HepG2 (cell line): ENCODE results near the gene HNRNPUL2. TPM values are rescaled to one million over a fixed set of nuclear protein-coding genes. Genes with fewer than 3 reads are reported as not detected.

Experiments
- CCAR2 ChIP-seq: fragments of 200-400 bp; formaldehyde crosslinking; optimal IDR thresholded peaks from 2 replicates; pipeline ENCODE3; 2018; ENCODE audit warnings: low read depth, mild to moderate bottlenecking, low read length, moderate library complexity
- DR1 ChIP-seq: sonication (generic); formaldehyde crosslinking; IDR thresholded peaks from 2 replicates; pipeline ENCODE4 v1.8.0; 2021; ENCODE audit warnings: mild to moderate bottlenecking, missing genetic modification reagents, inconsistent platforms
- FIP1L1 ChIP-seq: fragments of 200-400 bp; formaldehyde crosslinking; IDR thresholded peaks from 2 replicates; pipeline ENCODE4 v1.6.1; 2018; ENCODE audit warnings: low read depth, mild to moderate bottlenecking, low read length, moderate library complexity, borderline replicate concordance; ENCODE audit not compliant: insufficient read depth
- GFI1 ChIP-seq: sonication (generic); formaldehyde crosslinking; IDR thresholded peaks from 2 replicates; pipeline ENCODE4 v1.5.0; 2020; ENCODE audit warnings: missing genetic modification reagents, mild to moderate bottlenecking, borderline replicate concordance
- GTF2F1 ChIP-seq: fragments of 150-350 bp; IDR thresholded peaks from 2 replicates; pipeline ENCODE4 v1.6.1; 2014; ENCODE audit warnings: low read length
- KDM3A ChIP-seq: IDR thresholded peaks from 2 replicates; pipeline ENCODE4 v1.6.1; 2018; ENCODE audit warnings: low read depth, missing compliant biosample characterization
- MAFG ChIP-seq: sonication (generic); formaldehyde crosslinking; IDR thresholded peaks from 2 replicates; pipeline ENCODE4 v1.5.1; 2020; ENCODE audit warnings: mild to moderate bottlenecking, missing genetic modification reagents
- MXD1 ChIP-seq: sonication (generic); formaldehyde crosslinking; IDR thresholded peaks from 2 replicates; pipeline ENCODE4 v1.4.0; 2020; ENCODE audit warnings: mild to moderate bottlenecking, missing genetic modification reagents
- NFYB ChIP-seq: sonication (generic); formaldehyde crosslinking; IDR thresholded peaks from 2 replicates; pipeline ENCODE4 v1.4.0; 2020; ENCODE audit warnings: missing genetic modification reagents
- PAF1 ChIP-seq: IDR thresholded peaks from 2 replicates; pipeline ENCODE4 v1.6.1; 2016; ENCODE audit warnings: missing genetic modification reagents, missing compliant biosample characterization
- RBFOX2 ChIP-seq: fragments of 200-400 bp; formaldehyde crosslinking; IDR thresholded peaks from 2 replicates; pipeline ENCODE4 v1.6.1; 2017; ENCODE audit warnings: low read depth, mild to moderate bottlenecking, low read length
- SCMH1 ChIP-seq: sonication (generic); formaldehyde crosslinking; IDR thresholded peaks from 2 replicates; pipeline ENCODE4 v1.9.0; 2021; ENCODE audit warnings: missing genetic modification reagents, mild to moderate bottlenecking, borderline replicate concordance
- SRY ChIP-seq: sonication (generic); formaldehyde crosslinking; IDR thresholded peaks from 2 replicates; pipeline ENCODE4 v1.8.0; 2022; ENCODE audit warnings: mild to moderate bottlenecking, missing genetic modification reagents
- ZBTB43 ChIP-seq: sonication (generic); formaldehyde crosslinking; conservative IDR thresholded peaks from 2 replicates; pipeline ENCODE4 v1.4.0; 2020; ENCODE audit warnings: missing genetic modification reagents
- ZFP90 ChIP-seq: sonication (generic); formaldehyde crosslinking; IDR thresholded peaks from 2 replicates; pipeline ENCODE4 v1.8.0; 2022; ENCODE audit warnings: missing genetic modification reagents, mild to moderate bottlenecking, inconsistent platforms, borderline replicate concordance
- ZNF136 ChIP-seq: sonication (generic); formaldehyde crosslinking; IDR thresholded peaks from 2 replicates; pipeline ENCODE4 v1.8.1; 2022; ENCODE audit warnings: low read depth, mild to moderate bottlenecking, moderate library complexity, missing genetic modification reagents
- ZNF207 ChIP-seq: fragments of 450-650 bp; IDR thresholded peaks from 2 replicates; pipeline ENCODE4 v1.6.1; 2016; ENCODE audit warnings: antibody characterized with exemption, borderline replicate concordance
- ZNF256 ChIP-seq: sonication (generic); formaldehyde crosslinking; conservative IDR thresholded peaks from 2 replicates; pipeline ENCODE4 v1.4.0; 2020; ENCODE audit warnings: missing genetic modification reagents
- ZNF260 ChIP-seq: sonication (generic); formaldehyde crosslinking; IDR thresholded peaks from 2 replicates; pipeline ENCODE4 v1.4.0; 2020; ENCODE audit warnings: missing genetic modification reagents, low read depth, mild to moderate bottlenecking, borderline replicate concordance
- ZNF496 ChIP-seq: sonication (generic); formaldehyde crosslinking; IDR thresholded peaks from 2 replicates; pipeline ENCODE4 v1.8.1; 2023; ENCODE audit warnings: mild to moderate bottlenecking, moderate library complexity, missing genetic modification reagents; ENCODE audit not compliant: insufficient replicate concordance
- ZNF552 ChIP-seq: sonication (generic); formaldehyde crosslinking; IDR thresholded peaks from 2 replicates; pipeline ENCODE4 v1.9.0; 2022; ENCODE audit warnings: missing genetic modification reagents, mild to moderate bottlenecking, borderline replicate concordance
- ZNF619 ChIP-seq: sonication (generic); formaldehyde crosslinking; IDR thresholded peaks from 2 replicates; pipeline ENCODE4 v1.4.0; 2020; ENCODE audit warnings: mild to moderate bottlenecking, missing genetic modification reagents
- ZNF660 ChIP-seq: sonication (generic); formaldehyde crosslinking; IDR thresholded peaks from 2 replicates; pipeline ENCODE4 v1.5.1; 2020; ENCODE audit warnings: mild to moderate bottlenecking, low read depth, missing genetic modification reagents, borderline replicate concordance
- ZNF740 ChIP-seq: sonication (generic); formaldehyde crosslinking; IDR thresholded peaks from 2 replicates; pipeline ENCODE4 v1.4.0; 2020; ENCODE audit warnings: missing genetic modification reagents
- ZZZ3 ChIP-seq: sonication (generic); formaldehyde crosslinking; IDR thresholded peaks from 2 replicates; pipeline ENCODE4 v1.4.0; 2020; ENCODE audit warnings: missing genetic modification reagents, mild to moderate bottlenecking, borderline replicate concordance
- polyA plus RNA-seq, 8 experiments: library from polyadenylated mRNA; depleted of rRNA in 3 of 8; stranded (reverse) in 7 of 8; unstranded in 1 of 8; fragments of >200 nt; fragmentation: Illumina TruSeq in 4 of 8; extraction: Trizol in 4 of 8; gene quantifications; 2 replicates each; pipeline versions ENCODE4 v1.2.1 to v1.2.3, GENCODE V29; 2011 to 2016; ENCODE audit warnings: low read depth in 4 of 8, missing spikeins in 1 of 8, mixed read lengths in 1 of 8; ENCODE audit not compliant: insufficient read depth in 1 of 8
- total RNA-seq, 5 experiments: library from RNA; depleted of rRNA; stranded (reverse); fragments of >200 nt; fragmentation: Illumina TruSeq; extraction: Trizol; gene quantifications; 2 replicates each; pipeline ENCODE4 v1.2.3, GENCODE V29; 2016; ENCODE audit warnings: low read depth in 1 of 5
- TF ChIP-seq, protein P1 (sequence below): sonication (generic); formaldehyde crosslinking; IDR thresholded peaks from 2 replicates; pipeline ENCODE4 v1.4.0; 2020; ENCODE audit warnings: missing genetic modification reagents, mild to moderate bottlenecking, borderline replicate concordance

Gene HNRNPUL2
- total and polyA plus RNA-seq, 2 of the 13 experiments (the other 11 are each of a cell fraction or from before 2014, with no cell fraction given) = 8.4 to 9.6 TPM

GRCh38 chr11:62671608-62672389, 55.5 kb downstream of the HNRNPUL2 start, which contains the start of the genes LBHD1 and UQCC3 (continued):
- TF ChIP-seq ZNF552 (no peak), ZFP90 (CRISPR knock-in tag) (no peak; the same call in 1 of the 2 replicates), PAF1 (0 out of 2 replicates have a peak, but pooled peaks have one; percentile 28), GFI1 (CRISPR knock-in tag) (peak; percentile 70; the same call in 1 of the 2 replicates), ZNF207 (no peak), ZZZ3 (peak; percentile 24; the same call in 1 of the 2 replicates), ZNF660 (CRISPR knock-in tag) (no peak), FIP1L1 (peak; percentile 93; the same call in 1 of the 2 replicates), NFYB (CRISPR knock-in tag) (peak; percentile 35; the same call in 1 of the 2 replicates), DR1 (CRISPR knock-in tag) (peak; percentile 70), ZNF619 (CRISPR knock-in tag) (no peak; the same call in 1 of the 2 replicates), MXD1 (peak; percentile 46), GTF2F1 (no peak), ZBTB43 (CRISPR knock-in tag) (peak; percentile 52; the same call in 1 of the 2 replicates), MAFG (CRISPR knock-in tag) (no peak), KDM3A (CRISPR knock-in tag) (no peak), ZNF260 (CRISPR knock-in tag) (no peak), ZNF256 (CRISPR knock-in tag) (0 out of 2 replicates have a peak, but pooled peaks have one; percentile 71), SCMH1 (no peak), CCAR2 (no peak), RBFOX2 (peak; percentile 90), ZNF496 (CRISPR knock-in tag) (no peak), ZNF136 (CRISPR knock-in tag) (no peak), SRY (CRISPR knock-in tag) (0 out of 2 replicates have a peak, but pooled peaks have one; percentile 37), ZNF740 (no peak)
- TF ChIP-seq, protein P1, sequence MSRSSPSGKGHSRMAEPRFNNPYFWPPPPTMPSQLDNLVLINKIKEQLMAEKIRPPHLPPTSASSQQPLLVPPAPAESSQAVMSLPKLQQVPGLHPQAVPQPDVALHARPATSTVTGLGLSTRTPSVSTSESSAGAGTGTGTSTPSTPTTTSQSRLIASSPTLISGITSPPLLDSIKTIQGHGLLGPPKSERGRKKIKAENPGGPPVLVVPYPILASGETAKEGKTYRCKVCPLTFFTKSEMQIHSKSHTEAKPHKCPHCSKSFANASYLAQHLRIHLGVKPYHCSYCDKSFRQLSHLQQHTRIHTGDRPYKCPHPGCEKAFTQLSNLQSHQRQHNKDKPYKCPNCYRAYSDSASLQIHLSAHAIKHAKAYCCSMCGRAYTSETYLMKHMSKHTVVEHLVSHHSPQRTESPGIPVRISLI = no peak; the same call in 1 of the 2 replicates
